CD1c-positive myeloid dendritic cell (primary cell): ENCODE results near the gene PRPF19.

Source experiments
- DNase-seq: peaks from one replicate; pipeline ENCODE4 v3.0.0-alpha.2; 2016; ENCODE audit errors: extremely low spot score

The PRPF19 gene

GRCh38 chr11:60874421-60875365 is 31.7 kb downstream of the PRPF19 start:
- no peak for DNase-seq

GRCh38 chr11:60873533-60873932 is 32.9 kb downstream of the PRPF19 start:
- no peak for DNase-seq

DNA sequence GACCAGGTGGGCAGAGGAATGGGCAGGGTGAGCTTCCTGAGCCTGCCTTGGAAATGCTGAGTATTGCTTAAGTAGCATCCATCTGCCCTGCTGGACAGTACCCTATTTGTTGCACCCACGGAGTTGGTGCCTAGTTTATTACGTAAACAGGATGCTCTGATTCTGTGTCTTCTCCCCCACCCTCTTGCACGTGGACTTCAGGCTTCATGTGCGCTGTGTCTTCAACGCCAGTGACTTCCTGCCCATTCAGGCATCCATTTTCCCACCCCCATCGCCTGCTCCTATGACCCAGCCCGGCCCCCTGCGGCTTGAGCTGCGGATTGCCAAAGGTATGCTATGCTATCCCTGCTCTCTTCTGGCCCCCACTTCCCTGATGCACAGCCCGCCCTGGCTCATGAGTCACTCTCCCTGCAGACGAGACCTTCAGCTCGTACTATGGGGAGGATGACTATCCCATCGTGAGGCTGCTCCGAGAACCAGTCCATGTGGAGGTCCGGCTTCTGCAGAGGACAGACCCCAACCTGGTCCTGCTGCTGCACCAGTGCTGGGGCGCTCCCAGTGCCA is 33.3 kb downstream of the PRPF19 start:
- DNase-seq, result peak; percentile 26

GRCh38 chr11:60872124-60872960 is 34.0 kb downstream of the PRPF19 start:
- no peak for DNase-seq

DNA sequence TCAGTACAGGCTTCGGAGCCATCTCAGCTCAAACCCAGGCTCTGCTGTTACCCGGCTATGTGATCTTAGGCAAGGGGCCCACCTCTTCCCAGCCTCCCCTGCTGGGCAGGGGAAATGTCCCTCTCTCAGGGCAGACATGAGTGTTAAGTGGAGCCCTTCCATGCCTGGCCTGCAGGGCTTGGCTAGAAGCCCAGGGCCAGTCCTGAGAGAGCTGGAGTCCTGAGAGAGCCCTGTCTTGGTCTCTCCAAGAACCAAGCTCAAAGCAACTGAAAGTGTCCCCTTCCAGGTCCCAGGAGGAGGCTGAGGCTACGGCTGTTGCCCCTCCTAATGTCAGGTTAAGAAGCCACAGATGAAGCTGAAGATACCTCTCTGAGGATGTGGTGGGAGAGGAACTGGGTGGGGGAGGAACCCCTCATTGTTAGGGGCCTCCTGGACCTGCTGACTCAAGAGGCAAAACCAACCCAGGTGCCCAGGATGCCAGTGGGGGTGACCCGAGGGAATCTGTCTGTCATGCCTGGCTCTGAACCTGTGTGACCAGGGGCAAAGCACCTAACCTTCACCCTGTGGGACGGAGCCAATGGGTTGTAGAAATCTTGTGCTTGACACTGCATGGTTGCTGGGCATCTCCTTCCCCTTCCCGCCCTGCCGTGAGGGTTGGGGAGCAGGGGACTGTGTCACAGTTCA is 34.9 kb downstream of the PRPF19 start:
- DNase-seq, result no peak

GRCh38 chr11:60870733-60871377 is 35.5 kb downstream of the PRPF19 start:
- no peak for DNase-seq

- no peak for DNase-seq
Measured at GRCh38 chr11:60870276-60870675, 36.1 kb downstream of the PRPF19 start.

DNA sequence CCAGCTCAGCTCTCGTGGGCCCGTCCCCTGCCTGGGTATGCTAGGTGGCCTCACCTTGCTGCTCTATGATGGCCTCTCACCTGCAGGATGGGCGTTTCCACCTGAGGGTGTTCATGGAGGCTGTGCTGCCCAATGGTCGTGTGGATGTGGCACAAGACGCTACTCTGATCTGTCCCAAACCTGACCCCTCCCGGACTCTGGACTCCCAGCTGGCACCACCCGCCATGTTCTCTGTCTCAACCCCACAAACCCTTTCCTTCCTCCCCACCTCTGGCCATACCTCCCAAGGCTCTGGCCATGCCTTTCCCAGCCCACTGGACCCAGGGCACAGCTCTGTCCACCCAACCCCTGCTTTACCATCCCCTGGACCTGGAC is 36.9 kb downstream of the PRPF19 start:
- DNase-seq, result no peak

DNA sequence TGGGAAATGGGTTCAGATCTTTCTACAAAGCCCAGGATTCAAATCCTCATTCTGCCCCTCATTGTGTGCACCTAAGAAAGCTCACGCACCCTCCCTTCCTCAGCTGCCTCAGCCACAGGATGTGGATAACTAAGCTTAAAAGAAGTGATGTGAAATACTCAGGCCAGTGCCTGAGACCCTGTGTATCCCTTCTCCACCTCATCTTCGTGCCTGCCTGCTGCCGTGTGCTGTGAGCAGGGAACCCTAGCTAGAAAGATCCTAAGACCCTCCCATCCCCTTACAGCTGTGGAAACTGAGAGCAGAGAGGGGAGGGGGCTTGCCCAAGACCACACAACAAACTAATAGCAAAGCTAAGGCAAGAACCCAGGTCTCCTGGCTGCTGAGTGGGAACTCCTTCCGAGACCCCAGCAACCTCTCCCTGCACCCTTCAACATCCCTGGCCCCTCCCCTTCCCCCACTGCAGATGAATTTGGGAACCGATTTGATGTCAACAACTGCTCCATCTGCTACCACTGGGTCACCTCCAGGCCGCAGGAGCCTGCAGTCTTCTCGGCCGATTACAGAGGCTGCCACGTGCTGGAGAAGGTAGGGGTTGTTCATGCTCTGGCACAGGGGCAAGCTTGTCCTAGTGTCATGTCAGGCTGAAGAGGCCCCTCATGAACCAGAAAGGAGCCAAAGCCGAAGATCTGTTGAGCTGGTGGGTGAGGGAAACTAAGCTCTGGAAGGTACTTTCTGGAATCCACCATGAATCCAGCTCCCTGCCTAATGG is 37.5 kb downstream of the PRPF19 start:
- no peak for DNase-seq

- no peak for DNase-seq
Measured at GRCh38 chr11:60867871-60868681, 38.3 kb downstream of the PRPF19 start.

- no peak for DNase-seq
Measured at GRCh38 chr11:60866911-60867870, 39.2 kb downstream of the PRPF19 start, which contains the start of gene ZP1. Gene ZP1, plus strand, starts transcription at chr11:60867542. Its CDS starts 20 bp downstream, at chr11:60867562.

DNA sequence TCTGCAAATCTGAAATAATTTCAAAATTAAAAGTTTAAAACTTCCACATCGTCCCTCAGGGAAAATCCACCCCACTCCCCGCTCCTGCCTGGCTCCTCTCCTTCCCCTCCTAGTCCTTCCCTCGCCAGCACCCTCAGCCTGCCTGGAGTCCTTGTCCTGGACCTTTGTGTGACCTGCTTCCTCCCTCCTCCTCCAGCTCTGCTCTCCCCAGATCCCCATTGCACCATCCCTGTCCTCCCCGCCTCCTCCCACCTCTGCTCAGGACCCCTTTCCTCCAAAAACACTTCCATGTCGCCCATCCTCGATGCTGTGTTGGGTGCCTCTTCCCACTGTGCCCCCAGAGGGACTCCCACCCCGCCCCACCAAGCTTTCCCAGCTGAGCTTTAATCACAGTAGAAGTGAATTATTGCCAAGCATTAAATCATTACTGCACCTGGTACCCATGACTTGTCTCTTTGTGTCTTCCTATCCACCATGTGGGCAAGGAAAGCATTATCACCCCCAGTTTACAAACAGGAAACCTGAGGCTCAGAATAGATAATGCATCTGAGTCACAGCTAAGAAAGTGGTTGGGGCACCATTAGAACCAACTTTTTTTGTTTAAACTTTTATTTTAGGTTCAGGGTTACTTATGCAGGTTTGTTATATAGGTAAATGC is 41.4 kb downstream of the PRPF19 start:
- no peak for DNase-seq

GRCh38 chr11:60863550-60864521 is 42.5 kb downstream of the PRPF19 start:
- no peak for DNase-seq

- no peak for DNase-seq
Measured at GRCh38 chr11:60862171-60862570, 44.2 kb downstream of the PRPF19 start.

- no peak for DNase-seq
Measured at GRCh38 chr11:60860943-60861342, 45.4 kb downstream of the PRPF19 start.

DNA sequence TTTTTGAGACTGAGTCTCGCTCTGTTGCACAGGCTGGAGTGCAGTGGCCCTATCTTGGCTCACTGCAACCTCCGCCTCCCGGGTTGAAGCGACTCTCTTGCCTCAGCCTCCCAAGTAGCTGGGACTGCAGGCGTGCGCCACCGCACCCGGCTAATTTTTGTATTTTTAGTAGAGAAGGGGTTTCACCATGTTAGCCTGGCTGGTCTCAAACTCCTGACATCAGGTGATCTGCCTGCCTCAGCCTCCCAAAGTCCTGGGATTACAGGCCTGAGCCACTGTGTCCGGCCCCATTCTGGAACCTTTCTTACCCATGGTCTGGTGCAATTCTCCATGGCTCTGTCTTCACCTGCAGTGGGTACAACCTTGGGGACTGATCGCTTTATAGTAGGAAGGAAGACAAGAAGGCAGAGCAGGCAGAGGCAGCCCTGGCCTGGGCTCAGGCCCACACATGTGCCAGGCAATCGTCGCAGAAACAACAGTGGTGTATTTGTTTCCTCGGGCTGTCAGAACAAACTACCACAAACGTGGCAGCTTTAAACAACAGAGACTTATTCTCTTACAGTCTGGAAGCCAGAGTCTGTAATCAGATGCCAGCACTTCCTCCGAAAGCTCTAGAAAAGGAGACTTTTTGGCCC is 46.7 kb downstream of the PRPF19 start:
- no peak for DNase-seq
